IPS-15b (cell line): ENCODE data around the gene PKP4.
A peak's percentile ranks its signal among the peaks of the same experiment; 100 is the strongest.
"Not testable (repeated sequence)": the region's sequence is repeated elsewhere in the genome, so short reads cannot be mapped to it uniquely, and the experiment has no call there.

ENCODE experiments used
- H3K27me3 ChIP-seq: one replicate; pipeline ENCODE4 v1.6.1; 2013; ENCODE audit warnings: low read length; ENCODE audit not compliant: control insufficient read depth, insufficient read depth
- H3K36me3 ChIP-seq: one replicate; pipeline ENCODE4 v1.6.1; 2013; ENCODE audit warnings: low read length; ENCODE audit not compliant: control insufficient read depth, insufficient read depth
- H3K4me1 ChIP-seq: one replicate; pipeline ENCODE4 v1.6.1; 2013; ENCODE audit warnings: mild to moderate bottlenecking, low read length; ENCODE audit not compliant: control insufficient read depth, insufficient read depth
- H3K4me3 ChIP-seq: one replicate; pipeline ENCODE4 v1.5.1; 2013; ENCODE audit warnings: low read depth, low read length
- H3K9ac ChIP-seq: one replicate; pipeline ENCODE4 v1.6.1; 2013; ENCODE audit warnings: low read depth, mild to moderate bottlenecking, low read length
- H3K9me3 ChIP-seq: one replicate; pipeline ENCODE4 v1.6.1; 2013; ENCODE audit warnings: mild to moderate bottlenecking, low read length; ENCODE audit not compliant: control insufficient read depth, insufficient read depth

The PKP4 gene, protein sequence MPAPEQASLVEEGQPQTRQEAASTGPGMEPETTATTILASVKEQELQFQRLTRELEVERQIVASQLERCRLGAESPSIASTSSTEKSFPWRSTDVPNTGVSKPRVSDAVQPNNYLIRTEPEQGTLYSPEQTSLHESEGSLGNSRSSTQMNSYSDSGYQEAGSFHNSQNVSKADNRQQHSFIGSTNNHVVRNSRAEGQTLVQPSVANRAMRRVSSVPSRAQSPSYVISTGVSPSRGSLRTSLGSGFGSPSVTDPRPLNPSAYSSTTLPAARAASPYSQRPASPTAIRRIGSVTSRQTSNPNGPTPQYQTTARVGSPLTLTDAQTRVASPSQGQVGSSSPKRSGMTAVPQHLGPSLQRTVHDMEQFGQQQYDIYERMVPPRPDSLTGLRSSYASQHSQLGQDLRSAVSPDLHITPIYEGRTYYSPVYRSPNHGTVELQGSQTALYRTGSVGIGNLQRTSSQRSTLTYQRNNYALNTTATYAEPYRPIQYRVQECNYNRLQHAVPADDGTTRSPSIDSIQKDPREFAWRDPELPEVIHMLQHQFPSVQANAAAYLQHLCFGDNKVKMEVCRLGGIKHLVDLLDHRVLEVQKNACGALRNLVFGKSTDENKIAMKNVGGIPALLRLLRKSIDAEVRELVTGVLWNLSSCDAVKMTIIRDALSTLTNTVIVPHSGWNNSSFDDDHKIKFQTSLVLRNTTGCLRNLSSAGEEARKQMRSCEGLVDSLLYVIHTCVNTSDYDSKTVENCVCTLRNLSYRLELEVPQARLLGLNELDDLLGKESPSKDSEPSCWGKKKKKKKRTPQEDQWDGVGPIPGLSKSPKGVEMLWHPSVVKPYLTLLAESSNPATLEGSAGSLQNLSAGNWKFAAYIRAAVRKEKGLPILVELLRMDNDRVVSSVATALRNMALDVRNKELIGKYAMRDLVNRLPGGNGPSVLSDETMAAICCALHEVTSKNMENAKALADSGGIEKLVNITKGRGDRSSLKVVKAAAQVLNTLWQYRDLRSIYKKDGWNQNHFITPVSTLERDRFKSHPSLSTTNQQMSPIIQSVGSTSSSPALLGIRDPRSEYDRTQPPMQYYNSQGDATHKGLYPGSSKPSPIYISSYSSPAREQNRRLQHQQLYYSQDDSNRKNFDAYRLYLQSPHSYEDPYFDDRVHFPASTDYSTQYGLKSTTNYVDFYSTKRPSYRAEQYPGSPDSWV

GRCh38 chr2:158456309-158457066, at the start of gene PKP4, which contains the start of gene CCDC148:
PKP4 (plus strand) TSS chr2:158456952; CDS start chr2:158533185, 76,233 bp downstream.
CCDC148 (minus strand) TSS chr2:158456753; CDS start chr2:158456439, 314 bp downstream.
- peak within 1 kb of the TSS; percentile 75 for H3K9ac ChIP-seq
- H3K4me3 ChIP-seq = peak within 1 kb of the TSS; percentile 95
- peaks cover 12% of the 10 kb centered on the region for H3K4me1 ChIP-seq
- no peaks in the 10 kb centered on the region for H3K9me3 ChIP-seq
- no peaks in the 10 kb centered on the region for H3K27me3 ChIP-seq
- no peaks in the 10 kb centered on the region for H3K36me3 ChIP-seq

DNA sequence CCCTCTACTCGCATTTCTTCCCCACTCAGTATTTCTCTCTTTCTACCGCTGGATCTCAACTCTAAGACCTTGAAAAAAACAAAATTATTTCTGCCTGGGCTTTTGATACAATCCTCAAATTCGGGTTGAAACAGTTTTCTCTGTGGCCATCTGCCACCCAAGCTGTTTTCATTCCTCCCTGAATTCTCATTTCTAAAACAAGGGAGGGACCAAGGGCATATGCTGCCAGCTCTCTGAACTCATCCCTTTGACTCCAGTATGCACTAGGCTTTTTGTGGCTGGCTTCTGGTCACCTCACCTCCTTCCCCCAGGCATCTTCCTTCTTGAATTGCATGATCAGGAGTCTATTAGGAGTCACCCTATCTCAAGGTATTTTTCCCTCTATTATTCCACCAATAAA, 49.7 kb upstream of the PKP4 start:
- H3K4me3 ChIP-seq = no peak overlapping the region
- peaks cover 3% of the 10 kb centered on the region for H3K4me1 ChIP-seq
- no peak overlapping the region for H3K9ac ChIP-seq
- no peaks in the 10 kb centered on the region for H3K36me3 ChIP-seq
- no peaks in the 10 kb centered on the region for H3K27me3 ChIP-seq
- no peaks in the 10 kb centered on the region for H3K9me3 ChIP-seq

DNA sequence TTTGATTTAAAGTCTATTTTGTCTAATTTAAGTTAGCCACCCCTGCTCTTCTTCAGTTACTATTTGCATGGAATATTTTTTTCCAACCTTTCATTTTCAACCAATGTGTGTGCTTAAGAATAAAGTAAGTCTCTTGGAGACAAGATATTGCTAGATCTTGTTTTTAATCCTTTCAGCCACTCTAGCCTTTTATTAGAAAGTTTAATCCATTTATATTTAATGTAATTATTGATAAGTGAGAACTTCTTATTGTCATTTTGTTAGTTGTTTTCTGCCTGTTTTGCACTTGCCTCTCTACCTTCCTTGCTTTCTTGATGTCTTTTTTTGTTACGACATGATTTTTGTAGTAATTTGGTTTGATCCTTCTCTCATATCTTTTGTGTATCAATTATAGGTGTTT, 46.6 kb upstream of the PKP4 start:
- Histone ChIP-seq H3K4me3 (no peak overlapping the region), H3K9ac (no peak overlapping the region), H3K27me3 (no peaks in the 10 kb centered on the region), H3K4me1 (peaks cover 9% of the 10 kb centered on the region), H3K9me3 (no peaks in the 10 kb centered on the region), H3K36me3 (no peaks in the 10 kb centered on the region)

DNA sequence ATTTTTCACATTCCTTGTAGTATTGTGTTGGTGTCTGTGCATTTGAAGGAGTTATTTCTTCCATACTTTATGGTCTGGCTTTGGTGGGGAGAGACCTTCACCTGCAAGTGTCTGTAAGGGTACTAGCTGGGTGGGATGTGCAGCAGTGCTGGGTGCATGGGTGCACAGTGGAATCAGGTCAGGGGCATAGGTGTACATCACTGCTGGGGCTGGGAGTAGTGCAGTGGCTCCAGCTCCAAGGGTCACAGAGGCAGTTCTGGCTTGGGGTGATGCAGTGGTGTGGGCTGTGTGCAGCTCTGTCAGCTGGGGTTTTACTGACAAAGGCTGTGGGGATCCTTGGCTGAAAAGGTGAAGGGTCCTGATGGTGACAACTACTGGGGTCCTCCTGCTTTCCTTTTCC, 45.0 kb upstream of the PKP4 start:
- H3K9ac ChIP-seq = no peak overlapping the region
- no peaks in the 10 kb centered on the region for H3K27me3 ChIP-seq
- peaks cover 9% of the 10 kb centered on the region for H3K4me1 ChIP-seq
- no peaks in the 10 kb centered on the region for H3K36me3 ChIP-seq
- no peaks in the 10 kb centered on the region for H3K9me3 ChIP-seq
- H3K4me3 ChIP-seq = no peak overlapping the region

GRCh38 chr2:158412206-158412605, 44.5 kb upstream of the PKP4 start:
- no peaks in the 10 kb centered on the region for H3K36me3 ChIP-seq
- no peak overlapping the region for H3K4me3 ChIP-seq
- no peaks in the 10 kb centered on the region for H3K9me3 ChIP-seq
- H3K4me1 ChIP-seq = peaks cover 9% of the 10 kb centered on the region
- no peak overlapping the region for H3K9ac ChIP-seq
- no peaks in the 10 kb centered on the region for H3K27me3 ChIP-seq

DNA sequence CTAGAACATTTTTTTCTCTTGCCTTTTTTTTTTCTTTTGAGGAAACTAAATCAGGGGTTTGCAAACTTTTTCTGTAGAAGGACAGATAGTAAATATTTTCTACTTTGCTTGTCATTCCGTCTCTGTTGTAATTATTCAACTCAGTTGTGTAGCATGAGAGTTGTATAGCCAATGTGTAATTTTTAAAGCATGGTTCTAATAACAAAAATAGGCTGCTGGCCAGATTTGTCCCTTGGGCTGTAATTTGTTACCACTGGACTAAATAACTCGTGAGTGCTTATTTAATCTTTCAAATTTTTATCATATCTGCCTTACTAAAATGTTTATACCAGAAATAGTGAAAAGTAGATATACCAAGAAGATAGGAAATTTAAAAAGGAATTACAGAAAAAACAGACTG, 43.2 kb upstream of the PKP4 start:
- no peaks in the 10 kb centered on the region for H3K9me3 ChIP-seq
- no peak overlapping the region for H3K9ac ChIP-seq
- H3K36me3 ChIP-seq = no peaks in the 10 kb centered on the region
- H3K4me1 ChIP-seq = peaks cover 9% of the 10 kb centered on the region
- H3K4me3 ChIP-seq = no peak overlapping the region
- H3K27me3 ChIP-seq = no peaks in the 10 kb centered on the region

DNA sequence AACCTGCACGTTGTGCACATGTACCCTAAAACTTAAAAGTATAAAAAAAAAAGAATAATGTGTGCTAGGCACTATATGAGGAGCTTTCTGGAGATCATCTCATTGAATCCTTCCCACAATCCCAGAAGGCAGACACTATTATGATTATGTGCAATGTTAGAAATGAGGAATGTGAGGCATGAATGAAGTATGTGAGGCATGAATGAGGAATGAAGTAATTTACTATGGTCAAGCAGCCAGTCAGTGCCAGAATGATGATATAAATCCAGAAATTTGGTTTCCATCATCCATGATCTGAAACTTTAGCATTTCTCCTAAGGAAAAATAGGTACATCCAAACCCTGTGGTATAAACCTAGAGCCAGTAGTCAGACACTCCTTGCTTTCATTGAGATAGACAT, 42.2 kb upstream of the PKP4 start:
- Histone ChIP-seq H3K9me3 (no peaks in the 10 kb centered on the region), H3K9ac (no peak overlapping the region), H3K4me1 (peaks cover 9% of the 10 kb centered on the region), H3K4me3 (no peak overlapping the region), H3K27me3 (no peaks in the 10 kb centered on the region), H3K36me3 (no peaks in the 10 kb centered on the region)

DNA sequence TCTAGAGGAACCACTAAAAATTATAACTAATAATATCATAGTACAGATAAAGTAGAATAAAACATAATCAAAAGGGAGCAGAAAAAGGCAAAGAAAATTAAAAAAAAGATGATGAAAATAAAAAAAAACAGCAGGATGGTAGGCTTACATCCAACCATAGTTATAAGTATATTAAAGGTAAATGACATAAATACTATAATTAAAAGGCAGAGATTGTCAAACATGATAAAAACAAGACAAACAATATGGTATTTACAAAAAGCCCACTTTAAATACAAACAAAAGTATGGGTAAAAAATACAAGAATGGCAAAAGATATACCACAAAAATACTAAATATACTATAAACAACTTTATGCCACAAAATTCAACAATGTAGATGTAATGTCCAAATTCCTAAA, 24.6 kb upstream of the PKP4 start:
- Histone ChIP-seq H3K36me3 (no peaks in the 10 kb centered on the region), H3K27me3 (no peaks in the 10 kb centered on the region), H3K4me1 (no peaks in the 10 kb centered on the region), H3K4me3 (no peak overlapping the region), H3K9ac (no peak overlapping the region), H3K9me3 (no peaks in the 10 kb centered on the region)

GRCh38 chr2:158433716-158434115, 23.0 kb upstream of the PKP4 start:
- H3K27me3 ChIP-seq, H3K36me3 ChIP-seq: not testable (repeated sequence)

DNA sequence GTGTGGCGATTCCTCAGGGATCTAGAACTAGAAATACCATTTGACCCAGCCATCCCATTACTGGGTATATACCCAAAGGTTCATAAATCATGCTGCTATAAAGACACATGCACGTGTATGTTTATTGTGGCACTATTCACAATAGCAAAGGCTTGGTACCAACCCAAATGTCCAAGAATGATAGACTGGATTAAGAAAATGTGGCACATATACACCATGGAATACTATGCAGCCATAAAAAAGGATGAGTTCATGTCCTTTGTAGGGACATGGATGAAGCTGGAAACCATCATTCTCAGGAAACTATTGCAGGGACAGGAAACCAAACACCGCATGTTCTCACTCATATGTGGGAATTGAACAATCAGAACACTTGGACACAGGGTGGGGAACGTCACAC, 17.7 kb upstream of the PKP4 start:
- H3K36me3 ChIP-seq, H3K27me3 ChIP-seq, H3K4me1 ChIP-seq, H3K9me3 ChIP-seq, H3K9ac ChIP-seq, H3K4me3 ChIP-seq: not testable (repeated sequence)

More at GRCh38 chr2:158433716-158434115, 23.0 kb upstream of the PKP4 start:
- H3K4me1 ChIP-seq, H3K9me3 ChIP-seq, H3K4me3 ChIP-seq, H3K9ac ChIP-seq: not testable (repeated sequence)

- Histone ChIP-seq H3K27me3 (no peaks in the 10 kb centered on the region), H3K9me3 (no peaks in the 10 kb centered on the region), H3K36me3 (no peaks in the 10 kb centered on the region), H3K4me1 (no peaks in the 10 kb centered on the region), H3K9ac (no peak overlapping the region), H3K4me3 (no peak overlapping the region)
Measured at GRCh38 chr2:158443606-158444005, 13.1 kb upstream of the PKP4 start.
